Subcutaneous abdominal adipose tissue (tissue), 5 donors: ENCODE data around the gene SGMS1.
A peak's percentile ranks its signal among the peaks of the same experiment; 100 is the strongest.

Experiments used
- H3K27ac ChIP-seq: one replicate; pipeline ENCODE4 v1.7.0; 2013; ENCODE audit warnings: low read depth, mild to moderate bottlenecking, inconsistent platforms, low read length, moderate library complexity
- H3K27me3 ChIP-seq, 5 donors: one replicate each; pipeline ENCODE4 v1.7.0; 2013; ENCODE audit warnings: low read length in 5 of 5, inconsistent platforms in 1 of 5; ENCODE audit not compliant: control insufficient read depth in 5 of 5, insufficient read depth in 4 of 5
- H3K36me3 ChIP-seq, 5 donors: one replicate each; pipeline ENCODE4 v1.7.0; 2013; ENCODE audit warnings: low read length in 5 of 5; ENCODE audit not compliant: control insufficient read depth in 5 of 5, insufficient read depth in 5 of 5
- H3K4me1 ChIP-seq, 5 donors: one replicate each; pipeline ENCODE4 v1.7.0; 2013; ENCODE audit warnings: low read length in 5 of 5, mild to moderate bottlenecking in 3 of 5, moderate library complexity in 1 of 5; ENCODE audit not compliant: control insufficient read depth in 5 of 5, insufficient read depth in 5 of 5
- H3K4me3 ChIP-seq, 5 donors: one replicate each; pipeline ENCODE4 v1.7.0; 2013; ENCODE audit warnings: low read length in 5 of 5, low read depth in 1 of 5
- H3K9ac ChIP-seq, 5 donors: one replicate each; pipeline ENCODE4 v1.7.0; 2013; ENCODE audit warnings: low read length in 5 of 5, mild to moderate bottlenecking in 4 of 5, moderate library complexity in 3 of 5
- H3K9me3 ChIP-seq, 5 donors: one replicate each; pipeline ENCODE4 v1.7.0; 2013; ENCODE audit warnings: low read length in 5 of 5; ENCODE audit not compliant: control insufficient read depth in 5 of 5
- donor health status: healthy.
- donor health status: healthy.
- donor health status: healthy.
- donor health status: healthy.
- donor health status: healthy.

SGMS1 gene

DNA sequence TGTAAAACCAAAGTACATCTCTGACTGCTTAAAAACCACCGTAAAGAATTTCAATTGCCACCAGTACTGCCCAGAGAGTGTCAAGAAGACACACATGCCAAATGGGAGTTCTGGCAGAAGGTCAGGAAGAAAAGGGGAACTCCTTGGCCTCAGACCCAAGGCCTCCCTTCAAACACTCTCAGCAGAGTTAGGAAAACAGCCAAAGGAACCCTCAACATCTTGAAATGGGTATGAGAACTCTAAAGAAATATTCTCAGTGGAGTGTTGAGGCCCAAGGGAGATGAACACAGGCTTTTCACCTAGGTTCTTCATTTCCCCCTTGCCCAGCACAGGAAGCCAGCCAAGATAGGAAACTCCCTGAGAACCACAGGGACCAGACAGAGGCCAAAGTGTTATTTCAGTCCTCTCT is 276.4 kb downstream of the SGMS1 start:
- no peaks in the 10 kb centered on the region for H3K27me3 ChIP-seq
- no peak overlapping the region for H3K4me3 ChIP-seq
- H3K4me1 ChIP-seq, result peaks cover 7 to 21% (median 17%) of the 10 kb centered on the region in 5 donors
- peaks cover 5 to 17% (median 10%) of the 10 kb centered on the region in 5 donors for H3K36me3 ChIP-seq
- peak overlapping the region; percentile 24 for H3K27ac ChIP-seq
- H3K9ac ChIP-seq, result no peak overlapping the region
- H3K9me3 ChIP-seq, result no peaks in the 10 kb centered on the region

DNA sequence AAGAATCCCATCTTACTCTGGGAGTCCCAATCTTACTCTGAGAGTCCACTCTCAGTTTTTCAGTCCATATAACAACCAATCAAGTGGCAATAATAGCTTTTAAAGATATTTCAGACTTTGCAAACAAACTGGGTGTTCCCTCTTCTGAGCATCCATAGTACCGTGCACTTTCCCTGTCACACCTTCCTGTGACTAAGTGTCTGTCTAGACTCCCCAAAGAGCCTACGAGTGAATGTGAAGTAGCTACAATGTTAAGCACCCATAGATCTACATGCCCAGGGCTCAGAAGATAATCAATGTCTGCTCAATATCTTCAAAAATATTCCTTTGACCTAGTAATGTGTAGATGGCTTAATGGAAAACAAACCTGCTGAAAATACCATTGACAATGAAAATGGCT is 276.8 kb downstream of the SGMS1 start:
- H3K27me3 ChIP-seq, result no peaks in the 10 kb centered on the region
- H3K4me1 ChIP-seq, result peaks cover 7 to 23% (median 17%) of the 10 kb centered on the region in 5 donors
- H3K9me3 ChIP-seq, result no peaks in the 10 kb centered on the region
- peak overlapping the region; percentile 24 for H3K27ac ChIP-seq
- no peak overlapping the region for H3K9ac ChIP-seq
- no peak overlapping the region for H3K4me3 ChIP-seq
- peaks cover 5 to 18% (median 10%) of the 10 kb centered on the region in 5 donors for H3K36me3 ChIP-seq

DNA sequence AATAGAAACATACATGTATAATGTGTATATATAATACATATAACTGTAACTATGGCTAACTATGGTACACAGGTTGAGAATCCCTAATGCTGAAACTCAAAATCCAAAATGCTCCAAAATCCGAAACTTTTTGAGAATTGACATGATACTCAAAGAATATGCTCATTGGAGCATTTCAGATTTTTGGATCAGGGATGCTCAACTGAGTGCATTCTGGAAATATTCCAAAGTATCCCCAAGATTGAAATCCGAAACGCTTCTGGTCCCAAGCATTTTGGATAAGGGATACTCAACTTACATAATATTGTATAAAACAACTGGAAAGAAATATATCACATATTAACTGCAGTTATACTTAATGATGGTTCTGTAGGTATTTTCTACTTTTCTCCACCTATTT is 278.2 kb downstream of the SGMS1 start:
- H3K27ac ChIP-seq, result no peak overlapping the region
- no peaks in the 10 kb centered on the region for H3K9me3 ChIP-seq
- no peak overlapping the region for H3K9ac ChIP-seq
- peaks cover 7 to 24% (median 17%) of the 10 kb centered on the region in 5 donors for H3K4me1 ChIP-seq
- H3K27me3 ChIP-seq, result no peaks in the 10 kb centered on the region
- H3K36me3 ChIP-seq, result peaks cover 5 to 19% (median 13%) of the 10 kb centered on the region in 5 donors
- no peak overlapping the region for H3K4me3 ChIP-seq

DNA sequence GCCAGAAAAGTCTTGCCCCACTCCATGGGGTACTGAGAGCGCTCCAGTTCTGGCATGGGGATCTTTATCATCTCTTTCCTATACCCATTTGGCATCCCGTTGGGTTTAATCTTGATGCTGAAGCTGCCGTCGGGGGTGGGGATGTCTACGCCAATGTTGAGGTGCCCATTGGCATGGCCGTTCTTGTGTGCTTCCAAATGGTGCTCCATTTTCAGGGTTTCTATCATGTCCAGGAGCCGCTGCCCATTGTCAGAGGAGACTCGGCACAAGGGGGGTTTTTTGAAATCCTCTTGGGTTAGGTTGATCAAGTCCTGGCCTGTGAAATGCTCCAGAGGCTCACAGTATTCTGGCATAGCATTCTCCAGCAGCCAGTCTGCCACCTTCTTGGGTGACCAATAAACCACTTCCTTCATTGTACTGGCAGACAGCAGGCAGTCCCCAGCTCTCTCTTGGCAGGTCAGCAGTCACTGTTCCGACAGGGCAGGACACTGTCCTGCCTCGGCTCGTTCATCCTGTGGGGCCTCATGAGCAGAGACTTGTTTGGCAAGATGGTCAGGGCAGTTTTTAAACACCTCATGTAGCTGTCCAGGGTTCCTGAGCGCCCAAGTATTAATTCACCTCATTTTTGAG is 279.9 kb downstream of the SGMS1 start:
- no peak overlapping the region for H3K27ac ChIP-seq
- H3K27me3 ChIP-seq, result no peaks in the 10 kb centered on the region
- peaks cover 7 to 32% (median 17%) of the 10 kb centered on the region in 5 donors for H3K4me1 ChIP-seq
- H3K9ac ChIP-seq, result no peak overlapping the region
- H3K36me3 ChIP-seq, result peaks cover 5 to 27% (median 15%) of the 10 kb centered on the region in 5 donors
- H3K4me3 ChIP-seq, result no peak overlapping the region
- H3K9me3 ChIP-seq, result no peaks in the 10 kb centered on the region

DNA sequence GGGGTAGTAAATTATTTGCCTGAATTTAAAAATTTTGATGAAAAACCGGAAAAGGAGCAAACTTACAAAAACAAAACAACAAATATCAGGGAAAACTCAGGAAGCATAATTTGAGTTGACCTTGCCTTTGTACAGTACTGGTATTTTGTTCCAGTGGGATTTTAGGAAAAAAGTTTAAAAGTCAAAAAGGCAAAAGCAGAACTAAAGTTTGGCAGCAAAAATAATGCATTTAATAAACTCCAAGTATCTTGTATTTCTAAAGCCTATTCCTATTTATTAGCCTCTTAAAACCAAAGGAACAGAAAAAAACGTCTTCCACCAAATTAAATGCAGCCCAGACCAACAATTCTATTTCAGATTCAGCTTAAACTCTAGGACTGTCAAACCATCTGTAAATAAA is 281.8 kb downstream of the SGMS1 start:
- H3K27ac ChIP-seq, result no peak overlapping the region
- H3K27me3 ChIP-seq, result no peaks in the 10 kb centered on the region
- H3K4me3 ChIP-seq, result no peak overlapping the region
- no peak overlapping the region for H3K9ac ChIP-seq
- peaks cover 5 to 27% (median 15%) of the 10 kb centered on the region in 5 donors for H3K36me3 ChIP-seq
- H3K4me1 ChIP-seq, result peaks cover 0 to 21% (median 6%) of the 10 kb centered on the region in 5 donors
- no peaks in the 10 kb centered on the region for H3K9me3 ChIP-seq

DNA sequence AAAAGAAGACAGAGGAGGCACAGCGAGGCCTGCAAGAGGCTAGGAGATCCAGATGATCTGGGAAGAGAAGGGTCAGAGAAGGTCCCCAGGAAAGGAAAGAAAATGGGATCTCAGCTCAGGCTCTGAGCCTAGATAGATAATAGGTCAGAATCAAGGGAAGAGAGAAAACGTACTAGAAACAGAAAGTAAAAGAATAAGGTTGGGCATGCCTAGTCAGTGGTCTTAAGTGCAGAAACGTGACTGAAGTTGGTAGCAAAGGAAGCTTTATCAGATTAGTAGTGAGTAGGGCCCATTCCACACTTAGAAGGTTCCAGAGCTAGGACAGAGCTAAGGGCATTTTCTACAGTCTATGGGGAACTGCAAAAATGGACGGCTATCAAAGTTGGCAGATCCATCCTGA is 287.6 kb downstream of the SGMS1 start:
- H3K4me3 ChIP-seq, result no peak overlapping the region
- no peaks in the 10 kb centered on the region for H3K9me3 ChIP-seq
- H3K9ac ChIP-seq, result no peak overlapping the region
- H3K27me3 ChIP-seq, result no peaks in the 10 kb centered on the region
- H3K27ac ChIP-seq, result no peak overlapping the region
- H3K36me3 ChIP-seq, result peaks cover 3 to 16% (median 11%) of the 10 kb centered on the region in 5 donors
- peaks cover 0 to 12% (median 0%) of the 10 kb centered on the region in 5 donors for H3K4me1 ChIP-seq

DNA sequence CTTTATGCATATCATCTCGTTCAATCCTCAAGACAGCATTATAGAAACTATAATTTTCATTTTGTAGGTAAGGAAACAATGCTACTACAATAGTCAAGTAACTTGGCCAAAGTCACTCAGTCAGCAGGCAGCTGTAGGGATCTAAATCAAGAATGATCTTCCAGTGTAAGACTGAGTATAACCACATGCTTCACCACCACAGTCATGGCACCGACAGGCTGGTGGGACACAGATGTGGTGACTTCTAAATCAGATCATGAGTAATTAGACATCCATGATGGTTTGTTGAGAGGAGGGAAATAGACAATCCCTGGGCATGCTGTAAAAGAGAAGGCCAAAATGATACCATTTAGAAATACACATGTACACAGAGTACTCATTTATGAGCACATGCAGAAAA is 288.4 kb downstream of the SGMS1 start:
- no peaks in the 10 kb centered on the region for H3K9me3 ChIP-seq
- H3K4me1 ChIP-seq, result peaks cover 0 to 12% (median 0%) of the 10 kb centered on the region in 5 donors
- H3K9ac ChIP-seq, result no peak overlapping the region
- no peak overlapping the region for H3K27ac ChIP-seq
- no peaks in the 10 kb centered on the region for H3K27me3 ChIP-seq
- peaks cover 3 to 16% (median 9%) of the 10 kb centered on the region in 5 donors for H3K36me3 ChIP-seq
- no peak overlapping the region for H3K4me3 ChIP-seq

DNA sequence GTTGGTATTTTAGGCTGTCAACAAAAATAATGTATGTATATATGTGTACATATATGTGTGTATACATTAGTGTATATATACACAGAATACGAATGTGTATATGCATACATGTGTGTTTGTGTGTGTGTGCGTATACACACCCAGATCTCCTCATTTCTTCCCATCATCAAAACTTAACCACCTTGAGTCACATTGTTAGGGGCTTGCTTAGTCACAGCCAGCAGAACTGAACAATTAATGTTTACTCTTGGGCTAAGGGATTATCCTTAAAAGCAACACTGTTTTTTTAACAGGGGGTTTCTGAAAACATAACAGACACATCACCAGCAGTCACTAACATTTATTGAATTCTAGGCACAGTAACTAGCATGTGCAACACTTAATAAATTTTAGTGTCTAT is 289.5 kb downstream of the SGMS1 start:
- peaks cover 0 to 12% (median 5%) of the 10 kb centered on the region in 5 donors for H3K4me1 ChIP-seq
- no peak overlapping the region for H3K27ac ChIP-seq
- H3K9me3 ChIP-seq, result no peaks in the 10 kb centered on the region
- no peaks in the 10 kb centered on the region for H3K27me3 ChIP-seq
- H3K9ac ChIP-seq, result no peak overlapping the region
- peaks cover 3 to 9% (median 8%) of the 10 kb centered on the region in 5 donors for H3K36me3 ChIP-seq
- H3K4me3 ChIP-seq, result no peak overlapping the region

DNA sequence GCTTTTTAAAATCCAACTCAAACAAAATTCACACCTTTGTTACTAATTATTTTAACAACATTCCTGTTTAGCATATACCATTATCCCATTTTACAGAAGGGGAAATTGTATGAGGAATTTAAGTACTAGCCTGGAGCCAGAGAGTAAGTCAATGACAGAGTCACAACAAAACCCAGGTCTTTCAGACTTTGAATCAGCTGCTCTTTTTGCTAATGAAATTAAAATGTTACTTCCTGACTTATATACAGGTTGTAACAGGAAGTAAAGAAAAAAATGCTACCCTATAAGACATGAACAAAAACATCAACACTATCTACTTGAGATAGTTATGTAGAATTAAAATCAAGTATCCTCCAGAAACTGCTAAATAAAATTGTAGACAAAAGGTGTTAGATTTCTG is 289.9 kb downstream of the SGMS1 start:
- Histone ChIP-seq H3K27ac (no peak overlapping the region), H3K9me3 (no peaks in the 10 kb centered on the region), H3K9ac (no peak overlapping the region), H3K4me1 (peaks cover 0 to 10% (median 5%) of the 10 kb centered on the region in 5 donors), H3K4me3 (no peak overlapping the region), H3K36me3 (peaks cover 3 to 9% (median 7%) of the 10 kb centered on the region in 5 donors), H3K27me3 (no peaks in the 10 kb centered on the region)

DNA sequence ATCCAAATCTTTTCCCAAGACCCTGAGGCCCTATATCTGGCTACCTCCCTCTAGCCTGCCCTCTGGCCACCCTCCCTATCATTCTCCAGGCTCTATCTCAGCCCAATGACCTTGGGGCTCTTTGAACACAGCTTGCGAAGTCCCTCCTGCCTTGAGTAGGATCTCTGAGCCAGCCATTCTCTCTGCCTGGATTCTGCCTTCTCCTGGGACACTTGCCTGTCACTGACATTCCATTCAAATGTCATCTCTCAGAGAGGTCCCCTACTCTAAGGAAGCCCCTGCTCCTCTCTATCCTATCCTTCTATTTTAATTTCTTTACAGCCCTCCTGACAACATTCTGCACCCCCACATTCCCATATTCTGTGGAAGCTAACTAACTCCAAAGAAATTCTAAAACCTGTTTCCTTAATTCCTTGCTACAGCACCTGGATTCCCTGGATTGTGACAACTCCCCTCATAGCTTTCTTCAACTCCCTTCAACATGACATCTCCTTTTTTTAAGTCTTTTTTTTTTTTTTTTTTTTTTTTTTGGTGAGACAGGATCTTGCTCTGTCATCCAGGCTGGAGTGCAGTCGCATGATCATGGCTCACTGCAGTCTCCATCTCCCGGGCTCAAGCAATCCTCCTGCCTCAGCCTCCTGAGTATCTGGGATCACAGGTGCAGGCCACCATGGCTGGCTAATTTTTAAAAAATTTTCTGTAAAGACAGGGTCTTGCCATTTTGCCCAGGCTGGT is 291.5 kb downstream of the SGMS1 start:
- no peaks in the 10 kb centered on the region for H3K9me3 ChIP-seq
- H3K27ac ChIP-seq, result no peak overlapping the region
- H3K27me3 ChIP-seq, result no peaks in the 10 kb centered on the region
- H3K36me3 ChIP-seq, result peaks cover 3 to 9% (median 7%) of the 10 kb centered on the region in 5 donors
- no peak overlapping the region for H3K4me3 ChIP-seq
- no peak overlapping the region for H3K9ac ChIP-seq
- peaks cover 0 to 11% (median 7%) of the 10 kb centered on the region in 5 donors for H3K4me1 ChIP-seq
